Spleen (tissue), 11 donors: ENCODE data around the gene SLC35F3. TPM values are rescaled to one million over a fixed set of nuclear protein-coding genes. Genes with fewer than 3 reads are reported as not detected.

ENCODE experiments used
- DNase-seq: peaks from one replicate; pipeline ENCODE4 v3.0.0-alpha.2; 2020
- H3K27ac ChIP-seq, 8 donors: fragments of 200-600 bp; sonication (generic) in 7 of 8; 1 replicate in 4 of 8; 2 replicates in 4 of 8; pipeline versions ENCODE4 v1.5.0 to v1.8.0; 2016 to 2021; ENCODE audit warnings: inconsistent platforms in 4 of 8, mild to moderate bottlenecking in 4 of 8, moderate library complexity in 1 of 8
- H3K27me3 ChIP-seq, 7 donors: fragments of 200-600 bp; sonication (generic) in 6 of 7; replicated peaks in 1 of 7; 1 replicate in 4 of 7; 2 replicates in 3 of 7; pipeline versions ENCODE4 v1.5.0 to v1.8.0; 2016 to 2021; ENCODE audit warnings: inconsistent platforms in 3 of 7, mild to moderate bottlenecking in 1 of 7
- H3K36me3 ChIP-seq, 6 donors: fragments of 200-600 bp; sonication (generic) in 5 of 6; 1 replicate in 4 of 6; 2 replicates in 2 of 6; pipeline versions ENCODE4 v1.5.0 to v1.8.0; 2016 to 2021; ENCODE audit warnings: inconsistent platforms in 2 of 6
- H3K4me1 ChIP-seq, 6 donors: fragments of 200-600 bp; sonication (generic) in 5 of 6; 1 replicate in 3 of 6; 2 replicates in 3 of 6; pipeline versions ENCODE4 v1.5.0 to v1.8.0; 2016 to 2021; ENCODE audit warnings: inconsistent platforms in 3 of 6
- H3K4me3 ChIP-seq, 8 donors: fragments of 200-600 bp; sonication (generic) in 7 of 8; 1 replicate in 4 of 8; 2 replicates in 4 of 8; pipeline versions ENCODE4 v1.5.0 to v1.8.0; 2016 to 2021; ENCODE audit warnings: inconsistent platforms in 4 of 8, mild to moderate bottlenecking in 4 of 8, moderate library complexity in 2 of 8
- H3K9me3 ChIP-seq, 8 donors: fragments of 200-600 bp; sonication (generic) in 7 of 8; 1 replicate in 4 of 8; 2 replicates in 4 of 8; pipeline versions ENCODE4 v1.5.0 to v1.8.0; 2016 to 2021; ENCODE audit warnings: inconsistent platforms in 4 of 8
- CTCF ChIP-seq, 11 experiments: fragments of 200-600 bp in 7 of 11; fragments of 450-650 bp in 4 of 11; sonication (generic) in 4 of 11; IDR thresholded peaks in 8 of 11; conservative IDR thresholded peaks in 3 of 11; 1 replicate in 7 of 11; 2 replicates in 4 of 11; pipeline versions ENCODE4 v1.4.0 to v1.8.0; 2016 to 2021; ENCODE audit warnings: antibody characterized with exemption in 11 of 11, inconsistent platforms in 4 of 11, mild to moderate bottlenecking in 1 of 11
- POLR2A ChIP-seq, 3 donors: fragments of 450-650 bp; IDR thresholded peaks; one replicate each; pipeline ENCODE4 v1.5.1; 2017; ENCODE audit warnings: antibody characterized with exemption in 3 of 3, mild to moderate bottlenecking in 1 of 3
- POLR2AphosphoS5 ChIP-seq, 3 donors: sonication (generic); formaldehyde crosslinking; IDR thresholded peaks; one replicate each; pipeline ENCODE4 v1.5.1; 2017; ENCODE audit warnings: antibody characterized with exemption in 3 of 3
- WGBS, 5 donors: extraction: QIAGEN DNeasy Blood & Tissue Kit in 3 of 5; methylation state at CpG; one replicate each; pipeline versions ENCODE4 v1.1.5 to v1.1.7; 2013 to 2018; 5-methylcytosine and 5-hydroxymethylcytosine counted together
- intact Hi-C: fragments of 100-400 bp; cut with DNase I; formaldehyde crosslinking; loops from one replicate; pipeline ENCODE4 v1.15.0; 2023; ENCODE audit warnings: low total_unique reads
- polyA plus RNA-seq, 3 donors: library from polyadenylated mRNA; stranded (reverse); fragments of 200-250 nt; gene quantifications; one replicate each; pipeline ENCODE4 v1.2.1, GENCODE V29; 2013
- total RNA-seq, 7 donors: library from RNA; depleted of rRNA in 3 of 7; stranded (reverse); fragments of >200 nt in 3 of 7; fragmentation: NEBNext Ultra II Directional in 4 of 7; extraction: Animal tissue kit (Norgen Biotek cat#: 25700) in 4 of 7; gene quantifications; one replicate each; pipeline versions ENCODE4 v1.1.0 to v1.2.1, GENCODE V29; 2016 to 2021
- donor health status: healthy with polysubstance abuse.
- donor health status: DM: no; HTN: no; CAD: no; lungs with moderate emphysema.
- donor health status: DM: no; HTN: no; CAD: no.
- donor health status: Bipolar disorder and iron deficiency.
- donor health status: healthy.
- donor health status: DM: no; HTN: no; CAD: no.
- donor health status: DM: yes; HTN: yes; CAD: no.

The SLC35F3 gene
- total and polyA plus RNA-seq, 10 donors, result 0.03 to 0.44 (median 0.11) TPM; not detected in 5

- intact Hi-C loops, result no loop called here
- no peaks in the 10 kb centered on the region for H3K36me3 ChIP-seq
- DNase-seq, result no peak
- H3K4me3 ChIP-seq, result no peak overlapping the region
- H3K27ac ChIP-seq, result no peak overlapping the region
- TF ChIP-seq CTCF (IDR thresholded peaks at IDR 0.05 in 8 of 11, conservative IDR thresholded peaks at IDR 0.05 in 3 of 11) (no peak), POLR2A (IDR thresholded peaks at IDR 0.05) (no peak), POLR2AphosphoS5 (IDR thresholded peaks at IDR 0.05) (no peak)
- 81 to 90% (median 83%) methylated on average over 7 of the region's 7 CpGs for WGBS, 5 donors
- no peaks in the 10 kb centered on the region for H3K9me3 ChIP-seq
- no peaks in the 10 kb centered on the region for H3K27me3 ChIP-seq
- no peaks in the 10 kb centered on the region for H3K4me1 ChIP-seq
Observed at GRCh38 chr1:234276151-234276788, 371.8 kb downstream of the SLC35F3 start.

- Histone ChIP-seq H3K4me1 (no peaks in the 10 kb centered on the region), H3K4me3 (no peak overlapping the region), H3K27me3 (no peaks in the 10 kb centered on the region), H3K36me3 (no peaks in the 10 kb centered on the region), H3K9me3 (no peaks in the 10 kb centered on the region), H3K27ac (no peak overlapping the region)
- intact Hi-C loops, result no loop called here
- 62 to 78% (median 68%) methylated on average over 8 of the region's 8 CpGs for WGBS, 5 donors
- DNase-seq, result no peak
- no peak for TF ChIP-seq POLR2AphosphoS5 (IDR thresholded peaks at IDR 0.05)
- TF ChIP-seq CTCF (IDR thresholded peaks at IDR 0.05 in 8 of 11, conservative IDR thresholded peaks at IDR 0.05 in 3 of 11), result no peak
- TF ChIP-seq POLR2A (IDR thresholded peaks at IDR 0.05), result no peak
Observed at GRCh38 chr1:234277161-234277868, 372.8 kb downstream of the SLC35F3 start.

- intact Hi-C loops, result no loop called here
- Histone ChIP-seq H3K27me3 (no peaks in the 10 kb centered on the region), H3K4me1 (no peaks in the 10 kb centered on the region), H3K4me3 (no peak overlapping the region), H3K36me3 (no peaks in the 10 kb centered on the region), H3K27ac (no peak overlapping the region), H3K9me3 (no peaks in the 10 kb centered on the region)
- TF ChIP-seq POLR2A (IDR thresholded peaks at IDR 0.05) (no peak), CTCF (IDR thresholded peaks at IDR 0.05 in 8 of 11, conservative IDR thresholded peaks at IDR 0.05 in 3 of 11) (no peak)
- 79 to 94% (median 89%) methylated on average over 1 of the region's 1 CpG for WGBS, 5 donors
- DNase-seq, result no peak
Observed at GRCh38 chr1:234279021-234279420, 374.5 kb downstream of the SLC35F3 start.

GRCh38 chr1:234280500-234280899, 376.0 kb downstream of the SLC35F3 start:
- Histone ChIP-seq H3K4me3 (no peak overlapping the region), H3K4me1 (no peaks in the 10 kb centered on the region), H3K36me3 (no peaks in the 10 kb centered on the region), H3K27me3 (no peaks in the 10 kb centered on the region), H3K9me3 (no peaks in the 10 kb centered on the region), H3K27ac (no peak overlapping the region)
- intact Hi-C loops, result no loop called here
- TF ChIP-seq CTCF (IDR thresholded peaks at IDR 0.05 in 8 of 11, conservative IDR thresholded peaks at IDR 0.05 in 3 of 11) (no peak), POLR2AphosphoS5 (IDR thresholded peaks at IDR 0.05) (no peak), POLR2A (IDR thresholded peaks at IDR 0.05) (no peak)
- WGBS, 5 donors, result 66 to 84% (median 74%) methylated on average over 4 of the region's 4 CpGs
- no peak for DNase-seq
